GM18909 (cell line): Measurements from ENCODE around the gene SART3.
A peak's percentile ranks its signal among the peaks of the same experiment; 100 is the strongest.
"Not testable (repeated sequence)": the region's sequence is repeated elsewhere in the genome, so short reads cannot be mapped to it uniquely, and the experiment has no call there.

Source experiments
- ATAC-seq: cut with Tn5 transposase; IDR thresholded peaks from one replicate; pipeline ENCODE4 v1.9.1; 2021; ENCODE audit warnings: mild to moderate bottlenecking; ENCODE audit not compliant: unreplicated experiment, poor library complexity

SART3 gene

DNA sequence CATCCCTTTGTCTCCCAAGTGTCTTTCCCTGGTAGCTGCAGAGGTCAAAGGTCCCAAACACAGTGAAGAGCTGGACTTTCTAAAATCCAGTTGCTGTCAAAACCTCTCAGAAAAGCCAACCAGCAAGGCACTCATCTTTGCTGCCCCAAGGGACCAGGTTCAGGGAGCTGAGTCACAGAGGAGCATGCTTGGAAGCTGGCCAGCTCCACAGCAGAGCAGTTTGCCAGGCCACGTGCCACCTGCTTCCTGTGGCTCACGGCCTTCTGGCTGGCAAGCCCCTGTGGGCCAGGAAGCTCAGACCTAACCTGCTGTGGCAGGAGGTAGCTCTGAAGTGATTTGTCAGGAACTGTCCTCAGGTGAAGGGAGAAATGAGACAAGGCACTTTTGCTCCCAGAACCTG, 5.0 kb upstream of the SART3 start:
- no peak for ATAC-seq

DNA sequence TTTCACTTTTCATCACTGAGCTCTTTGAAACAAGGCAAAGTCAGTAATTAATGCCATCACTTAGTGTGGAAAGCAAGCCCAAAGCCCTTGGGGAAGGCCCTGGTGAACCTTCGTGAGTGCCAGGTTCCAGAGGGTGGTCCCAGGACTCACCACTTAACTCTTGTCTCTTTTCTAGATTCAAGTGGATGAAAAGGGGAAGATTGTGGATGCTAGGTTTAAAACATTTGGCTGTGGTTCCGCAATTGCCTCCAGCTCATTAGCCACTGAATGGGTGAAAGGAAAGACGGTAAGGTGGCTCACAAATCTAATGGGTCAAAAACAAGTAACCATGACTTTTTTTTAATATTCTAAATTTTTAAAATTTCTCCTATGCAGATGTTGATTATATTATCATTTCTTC, 4.2 kb upstream of the SART3 start:
- ATAC-seq: no peak

- no peak for ATAC-seq
Measured at GRCh38 chr12:108564724-108565123, 3.8 kb upstream of the SART3 start.

- ATAC-seq: no peak
Measured at GRCh38 chr12:108563804-108564151, 2.8 kb upstream of the SART3 start.

DNA sequence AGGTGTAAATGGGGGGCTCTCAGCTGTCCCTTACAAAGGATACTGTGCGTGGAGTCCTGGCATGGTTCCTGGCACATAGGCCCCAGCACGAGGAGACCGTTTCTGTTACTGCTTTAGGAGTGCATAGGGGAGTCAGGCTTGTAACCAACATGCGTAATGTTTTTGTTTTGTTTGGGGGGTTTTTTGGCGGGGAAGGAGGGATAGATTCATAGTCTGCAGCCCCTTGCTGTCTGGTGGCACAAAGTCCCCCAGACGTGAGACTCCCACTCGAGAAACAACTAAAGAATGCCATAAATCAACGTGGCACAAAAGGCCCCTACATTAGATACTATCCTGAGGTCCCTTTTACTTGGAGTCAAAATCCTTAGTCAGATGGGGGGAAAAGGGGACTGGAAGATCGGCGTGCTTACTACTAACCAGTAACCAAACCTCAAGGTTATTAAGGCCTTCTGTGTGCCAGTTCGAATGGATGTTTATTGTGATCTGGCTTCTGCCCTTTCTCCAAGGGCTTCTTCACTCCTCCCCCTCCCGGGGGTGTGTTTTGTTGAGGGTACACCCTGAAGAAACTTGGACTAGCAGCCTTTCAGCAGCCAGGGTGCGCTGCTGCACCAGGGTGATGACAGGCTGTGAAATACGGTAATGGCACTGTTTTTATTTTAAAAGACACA, 2.3 kb upstream of the SART3 start:
- peak; percentile 39 for ATAC-seq

- ATAC-seq: peak; percentile 67
Measured at GRCh38 chr12:108562348-108563135, 1.6 kb upstream of the SART3 start, which contains the start of gene ISCU. Gene ISCU, plus strand, starts transcription at chr12:108562596. Its CDS starts 27 bp downstream, at chr12:108562623.

- ATAC-seq: peak; percentile 1
Measured at GRCh38 chr12:108561852-108562347, 927 bp upstream of the SART3 start.

DNA sequence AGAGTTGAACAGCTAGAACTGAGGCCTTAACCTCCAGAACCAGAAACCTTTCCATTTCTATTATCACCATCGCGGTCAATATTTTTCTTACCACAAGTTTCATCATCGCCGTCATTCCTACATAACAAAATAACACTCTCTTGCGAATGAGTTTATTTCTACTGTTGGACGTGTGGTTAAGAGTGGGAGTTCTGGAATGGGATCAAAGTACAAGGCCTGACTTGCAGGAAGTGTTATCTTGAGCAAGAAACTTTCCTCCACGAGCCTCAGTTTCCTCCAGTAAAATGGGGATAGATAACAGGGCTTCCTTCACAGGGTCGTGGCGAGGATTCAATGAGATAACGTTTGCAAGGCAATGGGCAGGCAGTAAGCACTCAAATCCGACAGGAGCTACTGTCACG, 652 bp downstream of the SART3 start:
- ATAC-seq: no peak

- no peak for ATAC-seq
Measured at GRCh38 chr12:108559748-108560147, 1.2 kb downstream of the SART3 start.

GRCh38 chr12:108559007-108559655, 1.8 kb downstream of the SART3 start:
- ATAC-seq: no peak

GRCh38 chr12:108555383-108555782, 5.6 kb downstream of the SART3 start:
- ATAC-seq: not testable (repeated sequence)

GRCh38 chr12:108553799-108554198, 7.2 kb downstream of the SART3 start:
- no peak for ATAC-seq

DNA sequence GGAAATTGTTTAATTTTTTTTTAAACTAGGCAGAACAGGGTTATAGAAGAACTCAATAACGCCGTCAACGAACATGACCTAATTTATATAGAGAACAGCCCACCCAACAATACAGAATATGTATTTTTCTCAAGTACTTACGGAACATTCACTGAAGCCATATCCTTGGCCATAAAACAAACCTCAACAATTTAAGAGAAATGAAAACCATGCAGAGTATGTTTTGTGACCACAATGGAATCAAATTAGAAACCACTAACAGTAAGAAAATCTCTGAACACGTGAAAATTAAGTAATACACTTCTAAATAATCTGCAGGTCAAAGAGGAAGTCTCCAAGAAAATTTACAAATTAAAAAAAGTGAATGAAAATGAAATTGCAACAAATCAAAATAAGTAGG, 9.4 kb downstream of the SART3 start:
- ATAC-seq: no peak

DNA sequence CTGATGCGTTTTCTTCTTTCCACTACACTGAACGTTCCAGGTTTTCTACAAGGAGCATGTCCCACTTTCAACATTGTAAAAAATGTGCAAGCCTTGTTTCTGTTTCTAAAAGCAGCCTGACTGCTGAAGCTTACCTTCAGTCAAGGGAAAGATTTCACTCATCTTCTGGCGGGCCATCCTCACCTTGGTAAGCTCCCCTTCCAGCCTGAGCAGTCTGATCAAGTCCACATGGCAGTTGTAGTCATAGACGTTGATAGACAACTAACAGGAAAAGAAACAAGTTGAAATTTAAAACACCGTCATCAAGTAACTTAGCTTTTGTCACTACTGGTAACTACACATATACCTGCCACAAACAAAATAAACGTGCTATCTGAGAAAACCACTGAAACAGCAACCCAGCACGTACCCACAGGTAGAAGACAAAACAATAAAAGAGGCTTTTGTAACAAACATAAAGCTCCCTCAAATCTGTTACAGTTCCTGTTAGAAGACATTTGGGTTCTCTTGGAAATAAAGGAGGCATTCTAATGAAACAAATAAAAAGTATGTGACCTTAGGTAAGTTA, 11.9 kb downstream of the SART3 start:
- no peak for ATAC-seq

DNA sequence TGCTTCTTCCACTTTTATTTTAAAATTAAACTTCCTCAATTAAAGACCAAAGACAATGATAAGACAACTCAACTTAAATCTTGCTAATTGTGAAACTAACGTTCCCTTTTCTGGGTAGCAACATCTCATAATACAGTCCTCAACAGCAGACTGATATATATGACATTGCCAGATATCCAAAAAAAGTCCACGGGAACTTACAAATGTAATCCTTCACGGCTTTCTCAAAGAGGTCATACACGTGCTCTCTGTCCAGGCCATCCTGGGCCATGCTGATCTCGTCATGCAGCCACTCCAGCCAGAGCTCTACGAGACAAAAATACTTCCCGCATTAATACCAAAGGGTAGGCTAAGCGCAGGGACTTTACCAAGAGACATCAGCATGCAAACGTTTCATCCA, 13.3 kb downstream of the SART3 start:
- no peak for ATAC-seq

GRCh38 chr12:108543652-108544051, 17.3 kb downstream of the SART3 start:
- no peak for ATAC-seq

DNA sequence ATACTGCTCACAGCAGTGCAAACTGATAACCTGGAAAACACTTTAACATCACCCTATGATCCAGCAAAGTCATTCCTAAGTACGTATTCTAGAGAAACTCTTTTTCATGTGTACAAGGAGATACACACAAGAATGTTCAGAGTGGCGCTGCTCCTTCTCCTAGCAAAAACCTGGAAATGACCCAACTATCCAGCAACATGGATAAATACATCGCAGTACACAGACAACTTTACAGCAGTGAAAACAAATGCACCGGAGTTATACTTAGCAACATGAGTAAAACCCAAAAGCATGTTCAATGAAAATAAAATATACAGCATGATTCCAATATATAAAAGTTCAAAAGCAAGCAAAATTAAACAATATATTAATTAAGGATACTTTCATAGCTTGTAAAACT, 18.7 kb downstream of the SART3 start:
- no peak for ATAC-seq

GRCh38 chr12:108538616-108539195, 22.3 kb downstream of the SART3 start:
- ATAC-seq: no peak

GRCh38 chr12:108538146-108538545, 22.8 kb downstream of the SART3 start:
- no peak for ATAC-seq
